Thoracic aorta (tissue), 2 donors: ENCODE data around the gene JAM2. TPM values are rescaled to one million over a fixed set of nuclear protein-coding genes. Genes with fewer than 3 reads are reported as not detected.
A peak's percentile ranks its signal among the peaks of the same experiment; 100 is the strongest.
"Not testable (repeated sequence)": the region's sequence is repeated elsewhere in the genome, so short reads cannot be mapped to it uniquely, and the experiment has no call there.

Source experiments
- ATAC-seq: fragments of 150-250 bp; one replicate; pipeline ENCODE4 v1.8.0; 2017; ENCODE audit warnings: low read depth; ENCODE audit not compliant: insufficient number of reproducible peaks, low FRiP score
- DNase-seq: peaks from one replicate; pipeline ENCODE4 v3.0.0-alpha.2; 2020; ENCODE audit warnings: low spot score
- H3K27ac ChIP-seq, 2 donors: fragments of 200-600 bp; sonication (generic); 1 replicate in 1 of 2; 2 replicates in 1 of 2; pipeline ENCODE4 v1.5.1; 2016; ENCODE audit warnings: mild to moderate bottlenecking in 2 of 2, moderate library complexity in 2 of 2
- H3K27me3 ChIP-seq: fragments of 200-600 bp; sonication (generic); replicated peaks from 2 replicates; pipeline ENCODE4 v1.6.0; 2016; ENCODE audit warnings: mild to moderate bottlenecking; ENCODE audit not compliant: insufficient read depth
- H3K36me3 ChIP-seq: fragments of 200-600 bp; sonication (generic); one replicate; pipeline ENCODE4 v1.5.1; 2016
- H3K4me1 ChIP-seq, 2 donors: fragments of 200-600 bp; sonication (generic); 1 replicate in 1 of 2; 2 replicates in 1 of 2; pipeline versions ENCODE4 v1.5.1 to v1.6.0; 2016; ENCODE audit warnings: low read depth in 2 of 2, mild to moderate bottlenecking in 1 of 2; ENCODE audit not compliant: control insufficient read depth in 1 of 2
- H3K4me3 ChIP-seq: fragments of 200-600 bp; sonication (generic); 2 replicates; pipeline ENCODE4 v1.5.1; 2016; ENCODE audit warnings: mild to moderate bottlenecking
- H3K9me3 ChIP-seq: fragments of 200-600 bp; sonication (generic); 2 replicates; pipeline ENCODE4 v1.5.1; 2016
- total RNA-seq, 2 donors: library from RNA; depleted of rRNA; stranded (reverse); fragments of >200 nt; gene quantifications; one replicate each; pipeline versions ENCODE4 v1.1.0 to v1.2.3, GENCODE V29; 2016
- TF ChIP-seq, protein P1 (sequence below): fragments of 200-600 bp; sonication (generic); IDR thresholded peaks from one replicate; pipeline ENCODE4 v1.5.1; 2019; ENCODE audit warnings: antibody characterized with exemption

The JAM2 gene
- total RNA-seq, 2 donors from 2014 or later: 10.2 to 20.9 TPM

DNA sequence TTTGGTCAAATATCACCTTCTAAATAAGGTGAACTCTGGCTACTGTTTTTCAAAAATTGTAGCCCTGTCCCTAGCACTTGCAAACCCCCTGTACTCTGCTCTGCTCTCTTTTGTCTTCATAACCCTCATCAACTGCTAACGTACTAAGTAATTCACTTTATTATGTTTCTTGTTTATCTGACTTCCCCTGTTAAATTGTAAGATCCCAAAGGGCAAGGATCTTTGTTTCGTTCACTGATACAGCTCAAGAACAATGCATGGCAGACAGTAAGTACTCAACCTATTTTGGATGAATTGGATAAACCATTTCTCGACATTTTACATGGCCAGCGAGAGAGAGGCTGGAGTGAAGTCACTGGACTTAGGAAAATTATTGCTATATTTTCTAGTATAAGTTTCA is 48.7 kb downstream of the JAM2 start:
- Histone ChIP-seq H3K27ac (no peak overlapping the region), H3K4me1 (peaks cover 10 to 13% of the 10 kb centered on the region in 2 donors), H3K9me3 (no peaks in the 10 kb centered on the region), H3K4me3 (no peak overlapping the region), H3K36me3 (no peaks in the 10 kb centered on the region), H3K27me3 (no peaks in the 10 kb centered on the region)
- ATAC-seq (no peak), DNase-seq (no peak)
- TF ChIP-seq, protein P1, sequence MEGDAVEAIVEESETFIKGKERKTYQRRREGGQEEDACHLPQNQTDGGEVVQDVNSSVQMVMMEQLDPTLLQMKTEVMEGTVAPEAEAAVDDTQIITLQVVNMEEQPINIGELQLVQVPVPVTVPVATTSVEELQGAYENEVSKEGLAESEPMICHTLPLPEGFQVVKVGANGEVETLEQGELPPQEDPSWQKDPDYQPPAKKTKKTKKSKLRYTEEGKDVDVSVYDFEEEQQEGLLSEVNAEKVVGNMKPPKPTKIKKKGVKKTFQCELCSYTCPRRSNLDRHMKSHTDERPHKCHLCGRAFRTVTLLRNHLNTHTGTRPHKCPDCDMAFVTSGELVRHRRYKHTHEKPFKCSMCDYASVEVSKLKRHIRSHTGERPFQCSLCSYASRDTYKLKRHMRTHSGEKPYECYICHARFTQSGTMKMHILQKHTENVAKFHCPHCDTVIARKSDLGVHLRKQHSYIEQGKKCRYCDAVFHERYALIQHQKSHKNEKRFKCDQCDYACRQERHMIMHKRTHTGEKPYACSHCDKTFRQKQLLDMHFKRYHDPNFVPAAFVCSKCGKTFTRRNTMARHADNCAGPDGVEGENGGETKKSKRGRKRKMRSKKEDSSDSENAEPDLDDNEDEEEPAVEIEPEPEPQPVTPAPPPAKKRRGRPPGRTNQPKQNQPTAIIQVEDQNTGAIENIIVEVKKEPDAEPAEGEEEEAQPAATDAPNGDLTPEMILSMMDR: no peak

DNA sequence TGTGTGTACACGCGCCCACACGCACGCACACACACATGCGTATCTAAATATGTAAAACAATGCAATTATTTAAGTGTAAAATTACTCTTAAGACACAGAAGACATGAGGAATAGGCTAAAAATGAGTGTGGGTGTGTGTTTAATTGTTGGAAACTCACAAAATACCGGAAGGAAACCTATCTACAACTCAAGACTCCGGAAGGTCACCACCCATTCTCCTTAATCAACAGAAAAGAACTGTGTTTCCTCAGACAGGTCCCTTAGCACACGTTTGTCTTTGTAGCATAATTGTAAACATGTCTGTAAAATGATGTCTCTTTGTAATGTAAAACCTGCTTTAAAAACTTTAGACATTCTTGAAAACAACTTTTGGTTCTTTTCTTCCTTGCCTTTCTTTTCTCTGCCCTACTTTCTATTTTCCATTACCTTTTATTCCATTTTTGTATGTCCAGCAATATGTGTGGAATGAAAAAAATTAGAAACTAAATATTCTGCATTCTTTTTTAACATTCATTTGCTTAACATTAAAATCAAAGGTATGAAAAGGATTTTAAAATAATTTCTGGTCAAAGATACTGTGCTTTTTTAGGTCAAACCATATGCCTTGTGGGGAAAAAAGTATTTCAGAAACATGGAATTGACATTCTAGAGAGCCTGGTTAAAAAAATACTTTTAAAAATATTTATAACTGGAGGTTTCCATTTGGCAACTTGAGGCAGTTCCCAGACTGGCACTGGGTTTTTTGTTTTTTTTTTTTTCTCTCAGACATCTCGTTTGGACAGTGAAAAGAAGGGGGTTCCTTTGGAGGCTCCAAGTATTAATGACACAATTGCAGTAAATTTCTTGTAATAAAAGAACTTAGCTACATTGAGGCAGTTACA is 49.5 kb downstream of the JAM2 start:
- DNase-seq (no peak), ATAC-seq (no peak)
- Histone ChIP-seq H3K27me3 (no peaks in the 10 kb centered on the region), H3K27ac (peak overlapping the region in 1 of 2 donors; percentile 63), H3K9me3 (no peaks in the 10 kb centered on the region), H3K4me3 (no peak overlapping the region), H3K36me3 (no peaks in the 10 kb centered on the region), H3K4me1 (peaks cover 10 to 13% of the 10 kb centered on the region in 2 donors)
- TF ChIP-seq, protein P1: no peak

DNA sequence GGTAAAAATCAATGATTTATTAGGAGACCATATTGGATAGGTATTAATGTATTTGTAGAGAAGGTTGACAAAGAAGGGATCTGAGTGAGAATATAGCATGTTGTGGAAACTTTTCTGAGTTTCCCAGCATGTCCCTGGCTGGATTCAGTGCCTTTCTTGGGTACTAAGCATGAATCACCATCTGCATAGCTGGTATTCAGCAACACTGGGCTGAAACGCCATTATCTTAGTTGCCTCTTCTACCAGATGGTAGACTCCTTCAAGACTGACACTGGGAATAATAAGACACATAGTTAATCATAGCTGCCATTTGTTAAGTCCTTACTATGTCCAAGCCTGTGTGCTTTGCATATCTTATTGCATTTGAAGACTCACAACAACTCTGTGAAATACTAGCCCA is 50.2 kb downstream of the JAM2 start:
- DNase-seq (no peak), ATAC-seq (no peak)
- TF ChIP-seq, protein P1: no peak
- peak overlapping the region in 1 of 2 donors; percentile 63 for H3K27ac ChIP-seq
- no peaks in the 10 kb centered on the region for H3K9me3 ChIP-seq
- peaks cover 10 to 13% of the 10 kb centered on the region in 2 donors for H3K4me1 ChIP-seq
- H3K36me3 ChIP-seq: no peaks in the 10 kb centered on the region
- H3K27me3 ChIP-seq: no peaks in the 10 kb centered on the region
- no peak overlapping the region for H3K4me3 ChIP-seq

DNA sequence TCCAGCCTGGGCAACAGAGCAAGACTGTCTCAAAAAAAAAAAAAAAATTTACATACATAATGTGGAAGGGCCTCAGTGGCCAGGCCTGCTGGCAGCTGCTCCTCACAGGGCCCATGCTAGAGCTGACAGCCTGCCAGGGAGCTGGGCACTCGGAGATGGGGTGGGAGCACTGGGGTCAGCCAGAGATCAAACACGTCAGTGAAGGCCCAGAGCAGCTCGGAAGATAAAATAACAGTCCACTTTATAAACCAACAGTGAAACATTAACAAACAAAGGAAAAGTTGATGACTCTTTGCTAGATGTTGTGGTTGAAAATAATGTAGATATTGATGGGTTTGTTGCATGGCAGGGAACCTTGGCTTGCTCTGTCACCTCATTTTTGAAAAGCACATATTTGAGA is 52.9 kb downstream of the JAM2 start:
- H3K9me3 ChIP-seq: no peaks in the 10 kb centered on the region
- H3K4me1 ChIP-seq: peaks cover 10 to 13% of the 10 kb centered on the region in 2 donors
- no peak for ATAC-seq
- TF ChIP-seq, protein P1: no peak
- no peak for DNase-seq
- H3K27me3 ChIP-seq: no peaks in the 10 kb centered on the region
- H3K4me3 ChIP-seq: no peak overlapping the region
- no peaks in the 10 kb centered on the region for H3K36me3 ChIP-seq
- H3K27ac ChIP-seq: no peak overlapping the region

DNA sequence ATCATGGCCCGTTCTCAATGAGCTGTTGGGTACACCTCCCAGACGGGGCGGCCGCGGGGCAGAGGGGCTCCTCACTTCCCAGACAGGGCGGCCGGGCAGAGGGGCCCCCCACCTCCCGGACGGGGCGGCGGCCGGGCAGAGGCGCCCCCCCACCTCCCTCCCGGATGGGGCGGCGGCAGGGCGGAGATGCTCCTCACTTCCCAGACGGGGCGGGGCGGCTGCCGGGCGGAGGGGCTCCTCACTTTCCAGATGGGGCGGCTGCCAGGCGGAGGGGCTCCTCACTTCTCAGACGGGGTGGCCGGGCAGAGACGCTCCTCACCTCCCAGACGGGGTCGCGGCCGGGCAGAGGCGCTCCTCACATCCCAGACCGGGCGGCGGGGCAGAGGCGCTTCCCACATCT is 56.4 kb downstream of the JAM2 start:
- H3K4me1 ChIP-seq, H3K36me3 ChIP-seq, H3K27me3 ChIP-seq, ATAC-seq, H3K4me3 ChIP-seq, H3K9me3 ChIP-seq, DNase-seq, H3K27ac ChIP-seq: not testable (repeated sequence)
